NCI-H128 (cell line): Measurements from ENCODE around the gene PLAC1.

ENCODE experiments used
- DNase-seq: peaks from one replicate; lab custom pipeline; 2025; ENCODE audit not compliant: unreplicated experiment; lab: John Stamatoyannopoulos, UW

The PLAC1 gene

DNA sequence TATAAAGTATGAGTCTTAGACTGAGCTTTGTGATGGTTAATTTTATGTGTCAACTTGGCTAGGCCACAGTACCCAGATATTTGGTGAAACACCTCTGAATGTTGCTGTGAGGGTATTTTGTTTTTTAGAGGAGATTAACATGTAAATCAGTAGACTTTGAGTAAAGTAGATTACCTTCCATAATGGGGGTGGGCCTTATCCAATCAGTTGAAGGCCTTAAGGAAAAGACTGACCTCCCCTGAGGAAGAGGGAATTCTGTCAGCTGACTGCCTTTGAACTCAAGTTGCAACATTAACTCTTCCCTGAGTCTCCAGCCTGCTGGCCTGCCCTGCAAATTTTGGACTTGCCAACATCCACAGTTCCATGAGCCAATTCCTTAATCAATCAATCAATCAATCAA, 66.0 kb downstream of the PLAC1 start:
- no peak for DNase-seq

DNA sequence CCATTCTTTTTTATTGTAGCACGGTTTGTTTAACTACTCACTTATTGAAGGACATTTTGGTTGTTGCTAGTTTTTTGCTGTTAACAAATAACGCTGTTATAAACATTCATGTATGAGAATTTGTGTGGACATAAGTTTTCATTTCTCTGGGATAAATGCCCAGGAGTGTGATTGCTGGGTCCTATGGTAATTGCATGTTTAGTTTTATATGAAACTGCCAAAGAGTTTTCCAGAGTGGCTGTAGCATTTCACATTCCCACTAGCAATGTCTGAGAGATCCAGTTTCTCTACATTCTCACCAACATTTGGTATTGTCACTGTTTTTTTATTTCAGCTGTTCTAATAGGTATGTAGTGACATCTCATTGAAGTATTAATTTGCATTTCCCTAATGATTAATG, 66.8 kb downstream of the PLAC1 start:
- no peak for DNase-seq

- no peak for DNase-seq
Measured at GRCh38 chrX:134588806-134589205, 69.5 kb downstream of the PLAC1 start.

GRCh38 chrX:134580907-134581306, 77.4 kb downstream of the PLAC1 start:
- no peak for DNase-seq

GRCh38 chrX:134573683-134574035, 84.6 kb downstream of the PLAC1 start:
- no peak for DNase-seq

GRCh38 chrX:134572816-134573682, 85.2 kb downstream of the PLAC1 start:
- no peak for DNase-seq

GRCh38 chrX:134571796-134572195, 86.5 kb downstream of the PLAC1 start:
- DNase-seq = no peak

DNA sequence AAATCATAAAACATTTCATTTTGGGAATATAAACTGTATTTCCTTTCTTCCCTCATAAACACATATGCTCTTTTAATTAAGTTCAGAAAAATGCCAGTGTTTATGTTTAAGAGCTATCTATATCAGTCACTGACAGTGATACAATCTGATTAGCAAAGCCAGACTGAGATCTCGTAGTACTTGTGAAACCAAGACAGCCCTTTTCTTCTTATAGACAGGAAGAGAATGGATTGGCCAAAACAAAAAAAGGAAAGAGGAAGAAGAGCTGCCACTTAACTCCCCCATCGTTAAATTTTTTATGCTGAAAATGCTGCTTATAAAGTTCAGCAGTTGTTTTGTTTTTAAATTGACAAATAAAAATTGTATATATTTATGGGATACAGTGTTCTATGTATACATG, 87.4 kb downstream of the PLAC1 start:
- DNase-seq = no peak

DNA sequence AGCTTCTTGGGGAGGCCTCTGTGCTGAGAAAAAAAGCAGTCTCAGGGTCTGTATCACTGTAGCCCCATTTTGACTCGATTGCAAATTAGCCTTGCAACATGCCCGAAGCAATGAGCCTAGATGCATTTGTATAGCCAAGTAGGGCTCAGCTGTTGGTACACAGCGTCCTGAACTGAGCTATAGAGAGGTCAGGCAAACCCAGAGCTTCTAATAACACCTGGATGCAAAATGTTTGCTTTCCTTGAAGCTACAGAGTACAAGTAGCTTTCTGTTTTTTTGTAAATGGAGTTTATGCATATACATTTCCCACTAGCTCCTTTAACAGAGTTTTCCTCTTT, 87.8 kb downstream of the PLAC1 start:
- no peak for DNase-seq

GRCh38 chrX:134569306-134569705, 89.0 kb downstream of the PLAC1 start:
- no peak for DNase-seq

DNA sequence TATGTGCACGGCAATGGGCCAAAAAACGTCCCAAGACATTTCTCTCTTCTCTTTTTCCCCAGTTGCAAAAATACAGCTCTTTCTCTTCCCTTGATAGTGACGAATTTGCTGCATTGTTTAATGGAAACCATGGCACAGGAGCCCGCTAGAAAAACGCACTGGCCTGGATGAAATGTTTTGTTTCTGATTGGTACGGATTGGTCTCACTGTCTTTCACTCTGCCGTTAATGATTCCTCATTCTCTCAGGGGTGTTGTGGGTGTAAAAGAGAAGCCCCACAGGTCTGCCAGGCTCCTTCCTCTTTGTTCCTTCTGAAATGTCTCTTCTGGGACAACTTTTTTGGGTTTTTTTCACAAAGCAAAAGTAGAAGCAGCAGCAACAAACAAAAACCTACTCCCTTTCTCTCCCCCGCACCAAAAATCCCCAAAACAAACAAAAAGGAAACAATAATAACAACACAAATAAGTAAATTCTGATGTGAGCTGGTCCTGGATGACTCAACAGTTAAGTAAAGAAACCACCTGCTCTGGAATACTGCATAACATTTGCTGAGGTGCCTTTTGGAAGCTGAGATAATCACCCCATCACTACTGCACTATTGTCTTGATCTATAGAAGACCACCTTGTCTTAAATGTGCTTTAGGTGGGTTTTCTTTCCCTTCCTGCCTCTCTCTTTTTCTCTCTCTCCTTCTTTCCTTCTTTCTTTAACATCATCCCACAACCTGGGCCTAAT, 89.8 kb downstream of the PLAC1 start:
- DNase-seq = no peak

GRCh38 chrX:134566506-134566905, 91.8 kb downstream of the PLAC1 start:
- DNase-seq = no peak

DNA sequence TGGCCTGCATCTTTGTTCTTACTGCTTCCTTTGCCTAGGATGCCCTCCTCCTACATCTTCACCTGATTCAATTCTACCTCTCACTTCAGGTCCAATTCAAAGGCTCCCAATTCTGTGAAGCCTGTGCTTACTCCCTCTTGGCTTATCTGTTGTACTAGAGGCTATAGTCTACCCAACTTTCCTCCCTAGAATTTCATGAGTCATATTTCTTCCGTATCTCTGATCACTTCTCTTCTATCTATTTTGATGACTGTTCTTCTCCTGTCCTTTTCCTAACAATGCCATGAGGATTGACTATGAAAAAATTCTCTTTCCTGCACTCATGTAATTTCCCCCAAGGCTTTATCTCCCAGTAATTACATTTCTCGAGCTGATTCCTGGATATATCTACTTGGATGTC, 96.3 kb downstream of the PLAC1 start:
- DNase-seq = no peak

- no peak for DNase-seq
Measured at GRCh38 chrX:134558133-134558532, 100.1 kb downstream of the PLAC1 start.

GRCh38 chrX:134554291-134554690, 104.0 kb downstream of the PLAC1 start:
- no peak for DNase-seq

DNA sequence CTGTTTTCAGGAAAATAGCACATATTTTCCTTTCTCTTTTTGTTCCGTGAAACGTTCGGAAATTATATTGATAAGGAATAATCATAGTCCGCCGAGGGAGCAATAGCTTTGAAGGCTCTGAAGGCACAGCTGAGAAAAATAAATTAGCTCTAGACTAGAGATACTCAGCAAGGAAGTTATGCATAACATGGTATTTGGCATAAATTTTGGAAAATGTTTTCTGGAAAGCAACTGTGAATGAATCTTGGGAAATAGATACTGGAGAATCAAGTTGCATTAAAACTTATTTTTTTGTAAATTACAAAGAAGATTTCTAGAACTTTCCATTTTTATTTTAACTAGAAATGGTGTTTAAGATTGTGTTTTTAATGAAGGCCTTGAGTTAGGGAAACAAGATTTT, 105.9 kb downstream of the PLAC1 start:
- no peak for DNase-seq

GRCh38 chrX:134551376-134552048, 106.8 kb downstream of the PLAC1 start:
- no peak for DNase-seq

DNA sequence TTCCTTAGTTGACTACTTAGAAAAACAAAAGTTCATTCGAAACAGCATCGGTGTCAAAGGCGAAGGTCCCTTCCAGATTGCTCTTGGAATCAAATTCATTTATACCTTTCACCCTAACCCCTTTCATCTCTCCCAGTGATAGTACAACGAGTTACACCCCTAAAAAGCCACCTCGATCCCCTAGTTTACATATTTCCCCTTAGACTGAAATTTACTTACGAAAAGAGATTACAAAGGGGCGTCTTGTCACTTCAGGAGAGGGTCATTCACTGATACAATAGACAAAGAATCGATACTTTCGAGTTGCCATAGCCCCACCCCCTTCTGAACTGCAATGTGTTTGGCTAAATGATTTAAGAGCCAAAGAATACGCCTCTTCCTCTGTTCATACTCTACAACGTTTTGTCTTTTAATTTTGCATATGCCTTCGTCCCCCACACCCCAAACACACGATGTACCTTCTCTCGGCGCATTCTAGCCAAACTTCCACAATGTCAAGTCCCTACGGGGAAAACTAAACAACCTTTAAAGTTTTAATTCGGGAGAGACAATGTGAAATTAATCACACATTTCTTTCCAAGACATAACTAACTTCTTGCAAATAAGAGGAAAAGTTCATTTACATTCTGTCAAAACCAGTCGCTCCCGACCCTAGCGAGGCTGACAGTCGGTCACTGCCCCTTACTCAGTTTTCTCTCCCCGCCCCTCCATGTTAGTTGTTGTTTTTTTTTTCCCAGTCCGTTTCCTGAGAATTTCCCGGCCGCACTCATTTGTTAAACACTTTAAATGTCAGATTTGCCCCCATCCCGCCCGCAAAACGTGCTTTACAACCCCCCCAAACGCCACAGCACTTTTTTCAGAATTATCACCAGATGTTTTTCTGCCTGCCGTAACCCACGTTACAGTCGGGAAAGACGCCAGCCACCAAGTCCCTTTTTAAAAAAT, 109.7 kb downstream of the PLAC1 start:
- no peak for DNase-seq

DNA sequence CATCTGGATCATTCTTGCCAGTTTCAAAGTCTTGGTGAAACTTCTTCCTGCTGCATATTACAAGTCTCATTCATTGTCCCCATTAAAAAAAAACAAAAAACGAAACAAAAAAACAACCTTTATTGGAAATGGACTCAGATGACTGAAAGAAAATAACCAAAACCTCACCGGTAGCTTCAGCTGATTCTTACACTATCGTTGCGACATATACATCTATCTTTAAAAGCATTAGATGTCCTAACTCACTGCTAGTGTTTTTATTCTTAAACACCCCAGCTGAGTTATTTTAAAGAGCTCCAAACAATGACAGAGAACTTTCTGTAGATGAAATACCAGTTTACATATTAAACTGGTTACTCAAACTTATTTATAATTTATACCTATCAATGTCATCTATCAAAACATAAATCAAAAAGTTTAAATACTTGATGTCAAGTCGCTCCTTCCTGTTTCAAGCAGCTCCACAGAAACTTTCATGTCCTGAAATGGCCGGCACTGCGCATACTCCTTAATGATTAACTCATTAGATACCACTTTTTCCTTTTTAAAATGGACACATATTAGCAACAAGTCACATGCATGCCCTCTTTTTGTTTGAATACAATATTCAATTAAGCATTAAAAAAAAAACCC, 111.1 kb downstream of the PLAC1 start:
- DNase-seq = no peak

DNA sequence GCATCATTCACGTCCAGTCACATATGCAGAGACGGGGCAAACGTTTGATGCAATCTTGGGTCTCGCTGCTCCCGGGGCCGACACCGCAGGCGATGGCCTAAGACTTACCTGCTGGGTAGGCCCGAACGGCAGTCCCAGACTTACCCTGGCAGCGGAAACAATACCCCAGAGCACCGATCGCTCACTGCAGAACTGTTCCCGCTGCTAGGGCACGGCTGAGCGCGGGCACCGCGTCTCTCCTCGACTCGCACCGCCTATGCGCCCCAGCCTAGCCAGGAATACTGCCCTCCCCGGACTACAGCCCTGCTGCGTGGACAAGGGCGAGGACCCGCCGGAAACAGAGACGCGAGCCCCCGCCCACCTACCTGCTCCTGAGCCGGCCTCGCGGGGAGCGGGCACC, 112.1 kb downstream of the PLAC1 start:
- no peak for DNase-seq

DNA sequence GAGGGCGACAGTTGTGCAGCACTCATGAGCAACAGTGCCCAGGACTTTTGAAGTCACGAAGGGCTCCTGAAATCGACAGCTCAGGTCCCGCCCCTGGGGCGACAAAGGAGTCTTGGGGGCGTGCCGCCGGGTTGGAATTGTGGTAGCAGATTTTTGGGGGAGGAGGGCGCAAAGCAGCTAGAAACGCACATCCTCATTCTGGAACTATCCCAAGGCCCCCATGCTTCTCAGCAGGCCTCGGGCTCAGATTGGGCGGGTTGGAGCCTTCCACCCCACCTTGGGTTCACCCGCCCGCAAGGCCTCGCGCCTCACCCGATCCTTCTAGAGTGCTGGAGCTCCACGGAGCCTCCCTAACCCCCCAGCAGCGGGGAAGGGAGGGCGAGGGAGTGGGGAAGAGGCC, 112.8 kb downstream of the PLAC1 start:
- DNase-seq = no peak
